K562 (cell line): ENCODE results near the gene POP5. TPM values are rescaled to one million over a fixed set of nuclear protein-coding genes. Genes with fewer than 3 reads are reported as not detected.

ENCODE experiments used
- C11orf30 ChIP-seq: fragments of 450-650 bp; IDR thresholded peaks from 2 replicates; pipeline ENCODE4 v1.6.1; 2016; ENCODE audit warnings: low read depth, mild to moderate bottlenecking
- CBFB ChIP-seq: sonication (generic); formaldehyde crosslinking; IDR thresholded peaks from 2 replicates; pipeline ENCODE4 v1.4.0; 2020; ENCODE audit warnings: mild to moderate bottlenecking, missing genetic modification reagents
- CTBP1 ChIP-seq: fragments of 450-650 bp; IDR thresholded peaks from 2 replicates; pipeline ENCODE4 v1.6.1; 2016; ENCODE audit warnings: borderline replicate concordance
- FOXK2 ChIP-seq, 2 experiments: fragments of 450-650 bp; IDR thresholded peaks in 1 of 2; conservative IDR thresholded peaks in 1 of 2; 2 replicates each; pipeline ENCODE4 v1.6.1; 2016; ENCODE audit warnings: low read depth in 2 of 2, mild to moderate bottlenecking in 1 of 2
- HDAC3 ChIP-seq: fragments of 450-650 bp; IDR thresholded peaks from 2 replicates; pipeline ENCODE4 v1.6.1; 2018; ENCODE audit warnings: borderline replicate concordance, mild to moderate bottlenecking, moderate library complexity; ENCODE audit not compliant: partially characterized antibody
- IFI16 ChIP-seq: fragments of 250-450 bp; sonication (Bioruptor Pico); IDR thresholded peaks from 2 replicates; pipeline ENCODE4 v2.1.2; 2022; ENCODE audit warnings: mild to moderate bottlenecking, inconsistent platforms
- MCM7 ChIP-seq, 2 experiments: fragments of 450-650 bp; IDR thresholded peaks; 2 replicates each; pipeline ENCODE4 v1.6.1; 2016 to 2018
- POLR2G ChIP-seq: fragments of 200-400 bp; formaldehyde crosslinking; IDR thresholded peaks from 2 replicates; pipeline ENCODE4 v1.6.1; 2017; ENCODE audit warnings: low read depth, mild to moderate bottlenecking, antibody characterized with exemption, low read length, moderate library complexity
- POLR3G ChIP-seq: IDR thresholded peaks from 2 replicates; pipeline ENCODE4 v1.6.1; 2011; ENCODE audit not compliant: insufficient read length, insufficient replicate concordance; ENCODE audit errors: extremely low read depth
- RBM25 ChIP-seq: fragments of 200-400 bp; formaldehyde crosslinking; IDR thresholded peaks from 2 replicates; pipeline ENCODE4 v1.6.1; 2018; ENCODE audit warnings: low read length, low read depth, moderate library complexity; ENCODE audit not compliant: severe bottlenecking
- RBM34 ChIP-seq: fragments of 200-400 bp; formaldehyde crosslinking; IDR thresholded peaks from 2 replicates; pipeline ENCODE4 v1.6.1; 2018; ENCODE audit warnings: low read length, borderline replicate concordance; ENCODE audit not compliant: insufficient read depth
- XRCC4 ChIP-seq: IDR thresholded peaks from one replicate; pipeline ENCODE4 v1.6.1; 2011; ENCODE audit not compliant: insufficient read depth, insufficient read length; ENCODE audit errors: extremely low read depth
- ZC3H11A ChIP-seq: IDR thresholded peaks from 2 replicates; pipeline ENCODE4 v1.6.1; 2012; ENCODE audit warnings: low read depth, low read length, improper control_type of control experiment
- polyA plus RNA-seq, 8 experiments: library from polyadenylated mRNA; depleted of rRNA in 4 of 8; stranded (reverse) in 5 of 8; unstranded in 3 of 8; fragments of >200 nt; fragmentation: Nextera tagmentation in 2 of 8; fragmentation: Illumina TruSeq in 1 of 8; extraction: Ambion mirVana in 2 of 8; extraction: Trizol in 1 of 8; gene quantifications; 2 replicates each; pipeline versions ENCODE4 v1.2.1 to v1.2.3, GENCODE V29; 2011 to 2014; ENCODE audit warnings: inconsistent platforms in 1 of 8, missing spikeins in 1 of 8
- total RNA-seq, 7 experiments: library from RNA; depleted of rRNA in 6 of 7; stranded (reverse); fragments of >200 nt in 6 of 7; fragmentation: Illumina TruSeq in 2 of 7; extraction: Trizol in 2 of 7; gene quantifications; 2 replicates each; pipeline versions ENCODE4 v1.2.1 to v1.2.3, GENCODE V29; 2011 to 2021; ENCODE audit warnings: low replicate concordance in 1 of 7
- TF ChIP-seq, protein P1 (sequence below), 2 experiments: fragments of 450-650 bp in 1 of 2; sonication (generic) in 1 of 2; formaldehyde crosslinking in 1 of 2; IDR thresholded peaks; 2 replicates each; pipeline versions ENCODE4 v1.7.1 to v1.9.0; 2016 to 2022; ENCODE audit warnings: inconsistent platforms in 1 of 2, mild to moderate bottlenecking in 1 of 2, missing genetic modification reagents in 1 of 2
- TF ChIP-seq, protein P2 (sequence below): fragments of 250-450 bp; sonication (Bioruptor Pico); IDR thresholded peaks from 2 replicates; pipeline ENCODE4 v1.8.0; 2021; ENCODE audit warnings: moderate library complexity, mild to moderate bottlenecking, inconsistent platforms
- TF ChIP-seq, protein P3 (sequence below): fragments of 250-450 bp; sonication (Bioruptor Pico); IDR thresholded peaks from 2 replicates; pipeline ENCODE4 v1.8.0; 2022; ENCODE audit warnings: inconsistent platforms, mild to moderate bottlenecking, moderate library complexity, borderline replicate concordance

POP5 gene
- total and polyA plus RNA-seq, 9 of the 15 experiments (the other 6 are each of a cell fraction or from before 2014, with no cell fraction given), result 57.5 to 253 (median 73.8) TPM

DNA sequence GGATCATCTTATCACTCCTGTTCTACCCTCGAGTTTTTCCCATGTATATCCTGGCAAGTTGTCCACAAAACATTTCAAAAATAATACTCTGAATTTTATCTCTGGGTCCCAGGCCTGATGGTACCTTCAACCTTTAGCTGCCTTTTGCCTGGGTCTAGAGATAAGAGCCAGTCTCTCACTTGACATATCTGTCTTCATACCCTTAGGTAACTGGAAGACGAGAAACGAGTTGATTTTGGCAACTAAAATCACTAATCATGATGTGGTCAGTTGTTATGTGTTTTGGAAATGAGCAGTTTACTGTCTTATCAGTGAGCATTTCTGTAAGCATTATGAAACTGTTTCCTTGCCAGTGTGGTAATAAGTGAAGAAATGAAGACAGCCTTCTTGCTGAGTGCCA is 40.8 kb downstream of the POP5 start (continued):
- TF ChIP-seq, protein P1, sequence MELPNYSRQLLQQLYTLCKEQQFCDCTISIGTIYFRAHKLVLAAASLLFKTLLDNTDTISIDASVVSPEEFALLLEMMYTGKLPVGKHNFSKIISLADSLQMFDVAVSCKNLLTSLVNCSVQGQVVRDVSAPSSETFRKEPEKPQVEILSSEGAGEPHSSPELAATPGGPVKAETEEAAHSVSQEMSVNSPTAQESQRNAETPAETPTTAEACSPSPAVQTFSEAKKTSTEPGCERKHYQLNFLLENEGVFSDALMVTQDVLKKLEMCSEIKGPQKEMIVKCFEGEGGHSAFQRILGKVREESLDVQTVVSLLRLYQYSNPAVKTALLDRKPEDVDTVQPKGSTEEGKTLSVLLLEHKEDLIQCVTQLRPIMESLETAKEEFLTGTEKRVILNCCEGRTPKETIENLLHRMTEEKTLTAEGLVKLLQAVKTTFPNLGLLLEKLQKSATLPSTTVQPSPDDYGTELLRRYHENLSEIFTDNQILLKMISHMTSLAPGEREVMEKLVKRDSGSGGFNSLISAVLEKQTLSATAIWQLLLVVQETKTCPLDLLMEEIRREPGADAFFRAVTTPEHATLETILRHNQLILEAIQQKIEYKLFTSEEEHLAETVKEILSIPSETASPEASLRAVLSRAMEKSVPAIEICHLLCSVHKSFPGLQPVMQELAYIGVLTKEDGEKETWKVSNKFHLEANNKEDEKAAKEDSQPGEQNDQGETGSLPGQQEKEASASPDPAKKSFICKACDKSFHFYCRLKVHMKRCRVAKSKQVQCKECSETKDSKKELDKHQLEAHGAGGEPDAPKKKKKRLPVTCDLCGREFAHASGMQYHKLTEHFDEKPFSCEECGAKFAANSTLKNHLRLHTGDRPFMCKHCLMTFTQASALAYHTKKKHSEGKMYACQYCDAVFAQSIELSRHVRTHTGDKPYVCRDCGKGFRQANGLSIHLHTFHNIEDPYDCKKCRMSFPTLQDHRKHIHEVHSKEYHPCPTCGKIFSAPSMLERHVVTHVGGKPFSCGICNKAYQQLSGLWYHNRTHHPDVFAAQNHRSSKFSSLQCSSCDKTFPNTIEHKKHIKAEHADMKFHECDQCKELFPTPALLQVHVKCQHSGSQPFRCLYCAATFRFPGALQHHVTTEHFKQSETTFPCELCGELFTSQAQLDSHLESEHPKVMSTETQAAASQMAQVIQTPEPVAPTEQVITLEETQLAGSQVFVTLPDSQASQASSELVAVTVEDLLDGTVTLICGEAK (IDR thresholded peaks at IDR 0.05), result 0 out of 2 replicates have a peak, but pooled peaks have one; percentile 37
- TF ChIP-seq, protein P1 (CRISPR knock-in tag; IDR thresholded peaks at IDR 0.05), result no peak
- no peak for TF ChIP-seq POLR3G
- TF ChIP-seq XRCC4, result no peak
- no peak for TF ChIP-seq MCM7 (IDR thresholded peaks at IDR 0.05)
- no peak for TF ChIP-seq POLR2G
- TF ChIP-seq C11orf30, result peak; percentile 40
- TF ChIP-seq ZC3H11A, result no peak
- no peak for TF ChIP-seq CBFB
- TF ChIP-seq HDAC3, result peak; percentile 96
- TF ChIP-seq, protein P2, sequence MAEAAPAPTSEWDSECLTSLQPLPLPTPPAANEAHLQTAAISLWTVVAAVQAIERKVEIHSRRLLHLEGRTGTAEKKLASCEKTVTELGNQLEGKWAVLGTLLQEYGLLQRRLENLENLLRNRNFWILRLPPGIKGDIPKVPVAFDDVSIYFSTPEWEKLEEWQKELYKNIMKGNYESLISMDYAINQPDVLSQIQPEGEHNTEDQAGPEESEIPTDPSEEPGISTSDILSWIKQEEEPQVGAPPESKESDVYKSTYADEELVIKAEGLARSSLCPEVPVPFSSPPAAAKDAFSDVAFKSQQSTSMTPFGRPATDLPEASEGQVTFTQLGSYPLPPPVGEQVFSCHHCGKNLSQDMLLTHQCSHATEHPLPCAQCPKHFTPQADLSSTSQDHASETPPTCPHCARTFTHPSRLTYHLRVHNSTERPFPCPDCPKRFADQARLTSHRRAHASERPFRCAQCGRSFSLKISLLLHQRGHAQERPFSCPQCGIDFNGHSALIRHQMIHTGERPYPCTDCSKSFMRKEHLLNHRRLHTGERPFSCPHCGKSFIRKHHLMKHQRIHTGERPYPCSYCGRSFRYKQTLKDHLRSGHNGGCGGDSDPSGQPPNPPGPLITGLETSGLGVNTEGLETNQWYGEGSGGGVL (CRISPR knock-in tag), result no peak
- TF ChIP-seq IFI16 (CRISPR knock-in tag), result no peak
- TF ChIP-seq FOXK2 (conservative IDR thresholded peaks at IDR 0.05 in 1 of 2, IDR thresholded peaks at IDR 0.05 in 1 of 2; ENCODE audit: low read depth in 2 of 2), result peak; percentile 76 to 84; a peak in 2 of 4 replicates
- peak; percentile 96 for TF ChIP-seq CTBP1
- no peak for TF ChIP-seq RBM34
- TF ChIP-seq RBM25, result no peak
- TF ChIP-seq, protein P3, sequence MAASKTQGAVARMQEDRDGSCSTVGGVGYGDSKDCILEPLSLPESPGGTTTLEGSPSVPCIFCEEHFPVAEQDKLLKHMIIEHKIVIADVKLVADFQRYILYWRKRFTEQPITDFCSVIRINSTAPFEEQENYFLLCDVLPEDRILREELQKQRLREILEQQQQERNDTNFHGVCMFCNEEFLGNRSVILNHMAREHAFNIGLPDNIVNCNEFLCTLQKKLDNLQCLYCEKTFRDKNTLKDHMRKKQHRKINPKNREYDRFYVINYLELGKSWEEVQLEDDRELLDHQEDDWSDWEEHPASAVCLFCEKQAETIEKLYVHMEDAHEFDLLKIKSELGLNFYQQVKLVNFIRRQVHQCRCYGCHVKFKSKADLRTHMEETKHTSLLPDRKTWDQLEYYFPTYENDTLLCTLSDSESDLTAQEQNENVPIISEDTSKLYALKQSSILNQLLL (CRISPR knock-in tag), result no peak
